Calu3 (cell line): Measurements from ENCODE around the gene AGO3. TPM values are rescaled to one million over a fixed set of nuclear protein-coding genes. Genes with fewer than 3 reads are reported as not detected.

ENCODE experiments used
- BruUV-seq: library from RNA; stranded (reverse); fragments of 400-500 nt; replicated peaks from 2 replicates; lab custom pipeline; 2021; lab: Mats Ljungman, UMichigan
- CTCF ChIA-PET: fragments of 300-600 bp; sonication (Branson Sonifier 250); formaldehyde crosslinking; loops from one replicate; lab custom pipeline; 2022; ENCODE audit warnings: antibody characterized with exemption; lab: Charles Lee
- DNase-seq: peaks from one replicate; pipeline ENCODE4 v3.0.0; 2022
- H3K27ac Mint-ChIP-seq: one replicate; pipeline ENCODE4 v1.8.0; 2022; ENCODE audit warnings: mixed read lengths; ENCODE audit not compliant: unreplicated experiment
- H3K27me3 Mint-ChIP-seq: one replicate; pipeline ENCODE4 v1.8.0; 2022; ENCODE audit warnings: mixed read lengths; ENCODE audit not compliant: unreplicated experiment
- H3K36me3 Mint-ChIP-seq: one replicate; pipeline ENCODE4 v1.8.0; 2022; ENCODE audit warnings: mild to moderate bottlenecking, moderate library complexity, mixed read lengths; ENCODE audit not compliant: insufficient read depth, unreplicated experiment
- H3K4me1 Mint-ChIP-seq: one replicate; pipeline ENCODE4 v1.8.0; 2022; ENCODE audit warnings: mild to moderate bottlenecking, low read depth, mixed read lengths; ENCODE audit not compliant: unreplicated experiment
- H3K4me3 Mint-ChIP-seq: one replicate; pipeline ENCODE4 v1.8.0; 2022; ENCODE audit warnings: mild to moderate bottlenecking, low read depth, moderate library complexity, mixed read lengths; ENCODE audit not compliant: unreplicated experiment
- H3K9me3 Mint-ChIP-seq: one replicate; pipeline ENCODE4 v1.8.0; 2022; ENCODE audit warnings: low read depth, mixed read lengths; ENCODE audit not compliant: unreplicated experiment
- intact Hi-C: fragments of 100-400 bp; cut with micrococcal nuclease; formaldehyde crosslinking; loops from one replicate; pipeline ENCODE4 v1.10.0; 2022; ENCODE audit not compliant: unreplicated experiment
- total RNA-seq: library from RNA; stranded (reverse); gene quantifications from 2 replicates; pipeline ENCODE4 v1.2.3, GENCODE V29; 2022
- TF ChIP-seq, protein P1 (sequence below): fragments of 200-600 bp; IDR thresholded peaks from one replicate; pipeline ENCODE4 v1.8.0; 2022; ENCODE audit warnings: antibody characterized with exemption; ENCODE audit not compliant: unreplicated experiment

Gene AGO3
- total RNA-seq, 1 experiment from 2014 or later: 28.5 TPM

DNA sequence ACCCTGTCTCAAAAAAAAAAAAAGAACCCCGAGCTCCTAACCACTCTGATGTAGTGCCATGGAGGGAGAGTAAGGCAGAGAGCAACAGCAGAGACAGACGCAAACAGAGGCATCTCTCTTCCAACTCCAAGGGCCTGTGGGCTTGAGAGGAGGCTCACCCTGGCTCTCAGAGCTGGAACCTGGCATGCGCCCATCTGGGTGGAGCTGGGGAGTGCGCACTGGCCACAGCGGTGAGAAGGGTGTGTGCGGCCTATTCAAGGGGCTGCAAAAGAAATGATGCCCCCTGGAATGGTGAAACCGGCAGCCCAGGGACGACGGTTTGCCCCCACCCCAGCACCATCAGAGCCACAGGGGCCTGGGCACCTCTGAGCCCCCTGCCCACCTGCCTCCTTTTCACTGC, 176.5 kb downstream of the AGO3 start:
- Mint-ChIP-seq H3K27me3 (peaks cover 23% of the 10 kb centered on the region), H3K36me3 (no peaks in the 10 kb centered on the region), H3K9me3 (no peaks in the 10 kb centered on the region), H3K4me1 (peaks cover 9% of the 10 kb centered on the region), H3K4me3 (no peak overlapping the region), H3K27ac (no peak overlapping the region)
- BruUV-seq: no TSS peak
- no peak for DNase-seq
- CTCF ChIA-PET: interaction anchor here (0.8 kb wide), 1 partner anchor 28 kb away, joined by 5 read pairs; no protein-coding TSS in a partner anchor
- TF ChIP-seq, protein P1, sequence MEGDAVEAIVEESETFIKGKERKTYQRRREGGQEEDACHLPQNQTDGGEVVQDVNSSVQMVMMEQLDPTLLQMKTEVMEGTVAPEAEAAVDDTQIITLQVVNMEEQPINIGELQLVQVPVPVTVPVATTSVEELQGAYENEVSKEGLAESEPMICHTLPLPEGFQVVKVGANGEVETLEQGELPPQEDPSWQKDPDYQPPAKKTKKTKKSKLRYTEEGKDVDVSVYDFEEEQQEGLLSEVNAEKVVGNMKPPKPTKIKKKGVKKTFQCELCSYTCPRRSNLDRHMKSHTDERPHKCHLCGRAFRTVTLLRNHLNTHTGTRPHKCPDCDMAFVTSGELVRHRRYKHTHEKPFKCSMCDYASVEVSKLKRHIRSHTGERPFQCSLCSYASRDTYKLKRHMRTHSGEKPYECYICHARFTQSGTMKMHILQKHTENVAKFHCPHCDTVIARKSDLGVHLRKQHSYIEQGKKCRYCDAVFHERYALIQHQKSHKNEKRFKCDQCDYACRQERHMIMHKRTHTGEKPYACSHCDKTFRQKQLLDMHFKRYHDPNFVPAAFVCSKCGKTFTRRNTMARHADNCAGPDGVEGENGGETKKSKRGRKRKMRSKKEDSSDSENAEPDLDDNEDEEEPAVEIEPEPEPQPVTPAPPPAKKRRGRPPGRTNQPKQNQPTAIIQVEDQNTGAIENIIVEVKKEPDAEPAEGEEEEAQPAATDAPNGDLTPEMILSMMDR: no peak
- intact Hi-C loops: no loop called here

DNA sequence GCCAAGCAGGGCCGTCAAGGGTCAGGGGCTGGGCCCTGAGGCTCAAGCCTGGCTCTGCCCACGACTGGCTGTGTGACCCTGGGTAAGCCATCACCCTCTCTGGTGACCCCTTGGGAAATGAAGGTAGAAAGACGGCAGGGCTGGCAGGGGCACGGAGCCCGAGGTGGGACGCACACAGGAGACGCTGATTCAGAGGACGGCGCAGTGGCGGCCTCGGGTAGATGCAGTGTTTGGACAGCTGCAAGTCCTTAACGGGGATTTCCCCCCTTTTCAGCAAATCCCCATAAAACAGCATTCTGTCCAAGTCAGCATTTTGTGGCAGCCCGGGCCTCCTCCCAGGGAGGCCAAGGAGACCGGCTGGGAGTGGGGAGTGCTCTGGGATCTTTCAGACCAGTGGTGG, 177.4 kb downstream of the AGO3 start:
- H3K9me3 Mint-ChIP-seq: no peaks in the 10 kb centered on the region
- no peak overlapping the region for H3K27ac Mint-ChIP-seq
- intact Hi-C loops: no loop called here
- no TSS peak for BruUV-seq
- TF ChIP-seq, protein P1: no peak
- DNase-seq: no peak
- CTCF ChIA-PET: no interaction called here
- H3K27me3 Mint-ChIP-seq: peaks cover 32% of the 10 kb centered on the region
- H3K36me3 Mint-ChIP-seq: no peaks in the 10 kb centered on the region
- H3K4me3 Mint-ChIP-seq: no peak overlapping the region
- peaks cover 9% of the 10 kb centered on the region for H3K4me1 Mint-ChIP-seq

- CTCF ChIA-PET: no interaction called here
- no peak overlapping the region for H3K4me3 Mint-ChIP-seq
- intact Hi-C loops: no loop called here
- TF ChIP-seq, protein P1: no peak
- no peak overlapping the region for H3K27ac Mint-ChIP-seq
- peaks cover 40% of the 10 kb centered on the region for H3K27me3 Mint-ChIP-seq
- peak; percentile 58 for DNase-seq
- peaks cover 9% of the 10 kb centered on the region for H3K4me1 Mint-ChIP-seq
- no peaks in the 10 kb centered on the region for H3K36me3 Mint-ChIP-seq
- BruUV-seq: no TSS peak
- H3K9me3 Mint-ChIP-seq: no peaks in the 10 kb centered on the region
Observed at GRCh38 chr1:36109041-36109679, 178.3 kb downstream of the AGO3 start.

GRCh38 chr1:36111151-36111550, 180.2 kb downstream of the AGO3 start:
- Mint-ChIP-seq H3K36me3 (no peaks in the 10 kb centered on the region), H3K27me3 (peaks cover 48% of the 10 kb centered on the region), H3K4me3 (no peak overlapping the region), H3K27ac (no peak overlapping the region), H3K9me3 (no peaks in the 10 kb centered on the region), H3K4me1 (peaks cover 9% of the 10 kb centered on the region)
- no peak for DNase-seq
- TF ChIP-seq, protein P1: no peak
- no TSS peak for BruUV-seq
- intact Hi-C loops: no loop called here
- CTCF ChIA-PET: interaction anchor here (1.1 kb wide), 1 partner anchor 24 kb away, joined by 5 read pairs; no protein-coding TSS in a partner anchor
